ENCODE results near the gene COL5A1.

COL5A1 gene

DNA sequence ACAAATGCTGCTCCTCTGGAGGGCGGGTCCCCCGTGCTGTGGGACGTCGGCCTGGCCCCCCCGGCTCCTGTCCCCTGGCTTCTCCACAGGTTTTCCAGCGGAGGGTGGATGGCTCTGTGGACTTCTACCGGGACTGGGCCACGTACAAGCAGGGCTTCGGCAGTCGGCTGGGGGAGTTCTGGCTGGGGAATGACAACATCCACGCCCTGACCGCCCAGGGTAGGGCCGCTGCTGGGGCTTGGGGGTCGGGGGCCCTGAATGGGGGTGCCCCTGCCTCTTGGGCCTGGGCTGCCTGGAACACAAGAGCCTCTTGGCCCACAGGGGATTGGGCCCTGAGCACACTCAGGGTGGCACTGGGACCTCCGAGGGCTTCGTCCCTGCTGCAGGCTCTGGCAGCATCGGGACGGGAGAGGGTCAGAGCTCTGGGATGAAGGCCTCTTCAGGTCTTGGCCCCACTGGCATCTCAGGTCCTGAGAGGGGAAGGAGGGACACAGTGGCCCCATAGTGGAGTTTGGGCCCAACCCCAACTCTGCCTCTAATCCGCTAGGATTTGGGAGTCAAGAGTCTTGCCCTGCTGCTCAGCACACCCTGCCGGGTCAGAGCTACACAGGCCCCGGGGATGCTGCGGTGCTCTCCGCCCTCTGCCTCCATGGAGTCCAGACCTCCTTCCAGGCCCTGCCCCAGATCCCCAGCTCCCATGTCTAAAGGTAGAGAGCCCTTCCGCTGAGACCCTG lies 244.2 kb downstream of the COL5A1 start:
- no peak for DNase-seq

DNA sequence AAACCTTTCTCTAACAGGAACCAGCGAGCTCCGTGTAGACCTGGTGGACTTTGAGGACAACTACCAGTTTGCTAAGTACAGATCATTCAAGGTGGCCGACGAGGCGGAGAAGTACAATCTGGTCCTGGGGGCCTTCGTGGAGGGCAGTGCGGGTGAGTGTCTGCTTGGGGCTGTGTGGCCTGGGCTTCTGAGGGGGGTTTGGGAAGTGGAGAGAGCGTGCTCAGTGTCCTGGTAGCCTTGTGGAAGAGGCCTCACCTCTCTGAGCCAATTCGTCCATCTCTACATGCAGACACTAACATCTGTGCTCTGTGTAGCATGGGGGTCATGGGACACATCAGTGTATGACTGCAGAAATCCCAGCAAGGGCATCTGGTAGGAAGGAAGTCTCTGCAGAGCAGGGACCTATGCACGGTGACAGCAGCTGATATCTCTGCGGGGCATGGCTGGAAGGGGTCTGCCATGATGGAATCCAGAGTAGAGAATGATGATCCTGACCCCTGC lies 244.9 kb downstream of the COL5A1 start:
- DNase-seq = no peak

DNA sequence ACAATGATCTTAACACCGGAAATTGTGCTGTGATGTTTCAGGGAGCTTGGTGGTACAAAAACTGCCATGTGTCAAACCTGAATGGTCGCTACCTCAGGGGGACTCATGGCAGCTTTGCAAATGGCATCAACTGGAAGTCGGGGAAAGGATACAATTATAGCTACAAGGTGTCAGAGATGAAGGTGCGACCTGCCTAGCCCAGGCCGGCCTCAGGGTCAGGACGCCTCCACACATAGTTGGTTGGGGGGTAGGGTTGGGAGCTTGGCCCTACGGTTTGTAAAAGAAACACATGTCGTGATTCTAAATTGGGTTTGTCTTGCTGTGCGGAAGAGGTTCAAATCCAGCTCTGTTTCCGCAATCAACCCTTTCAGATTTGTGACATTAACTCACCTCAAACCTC lies 245.6 kb downstream of the COL5A1 start:
- no peak for DNase-seq

DNA sequence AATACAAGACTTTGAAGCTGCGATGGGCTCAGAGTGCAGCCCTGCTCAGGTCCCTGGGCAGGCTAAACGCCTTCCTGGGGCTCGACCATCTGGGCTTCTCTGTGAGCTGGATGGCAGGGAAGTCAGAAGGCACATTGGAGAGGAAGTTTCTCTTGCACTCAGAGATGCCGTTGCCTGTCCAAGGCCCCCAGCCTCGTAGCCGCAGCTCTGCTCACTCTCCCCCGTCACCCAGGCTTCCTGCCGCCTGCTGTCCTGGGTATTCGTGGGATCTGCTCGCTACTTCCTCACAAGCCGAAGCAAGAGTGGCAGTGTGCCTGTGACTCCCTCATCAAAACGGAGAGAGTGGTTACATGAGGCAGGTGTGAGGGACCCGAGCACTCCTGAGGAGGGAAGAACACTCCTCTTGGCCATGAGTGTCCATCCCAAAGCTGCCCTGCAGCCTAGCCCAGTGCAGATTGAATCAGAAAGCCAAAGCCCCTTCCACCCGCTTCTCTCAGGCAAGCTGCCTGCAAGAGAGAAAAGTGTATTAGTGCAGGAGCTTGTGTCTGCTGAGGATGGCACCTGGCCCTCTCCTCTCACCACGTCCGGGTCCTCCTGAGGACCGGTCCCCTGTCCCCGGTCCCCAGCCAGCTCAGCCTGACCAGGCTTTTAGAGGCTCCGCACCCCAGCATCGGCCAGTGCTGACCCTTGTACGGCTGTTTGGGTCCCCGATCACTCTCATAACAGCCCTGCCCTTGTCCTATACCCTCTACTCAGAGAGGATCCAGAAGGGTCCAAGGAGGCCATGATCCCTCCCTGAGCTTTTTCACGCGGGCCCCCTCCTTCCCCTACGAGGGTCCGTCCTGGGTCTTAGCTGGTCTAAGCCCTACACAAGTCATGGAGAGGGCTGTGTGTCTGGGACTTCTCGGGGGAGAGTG lies 246.3 kb downstream of the COL5A1 start:
- no peak for DNase-seq

GRCh38 chr9:134888603-134889190 lies 247.1 kb downstream of the COL5A1 start:
- no peak for DNase-seq

GRCh38 chr9:134889386-134890154 lies 248.0 kb downstream of the COL5A1 start:
- DNase-seq = no peak

DNA sequence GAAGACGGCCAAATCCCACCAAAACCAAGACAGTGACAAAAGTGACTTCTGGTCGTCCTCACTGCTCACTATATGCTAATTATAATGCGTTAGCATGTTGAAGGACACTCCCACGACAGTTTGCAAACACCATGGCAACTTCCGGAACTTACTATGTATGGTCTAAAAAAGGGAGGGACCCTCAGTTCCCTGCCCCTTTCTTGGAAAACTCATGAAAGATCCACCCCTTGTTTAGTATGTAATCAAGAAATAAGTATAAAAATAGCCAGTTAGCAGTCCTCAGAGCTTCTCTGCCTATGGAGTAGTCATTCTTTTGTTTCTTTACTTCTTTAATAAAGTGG lies 248.5 kb downstream of the COL5A1 start:
- DNase-seq = no peak

DNA sequence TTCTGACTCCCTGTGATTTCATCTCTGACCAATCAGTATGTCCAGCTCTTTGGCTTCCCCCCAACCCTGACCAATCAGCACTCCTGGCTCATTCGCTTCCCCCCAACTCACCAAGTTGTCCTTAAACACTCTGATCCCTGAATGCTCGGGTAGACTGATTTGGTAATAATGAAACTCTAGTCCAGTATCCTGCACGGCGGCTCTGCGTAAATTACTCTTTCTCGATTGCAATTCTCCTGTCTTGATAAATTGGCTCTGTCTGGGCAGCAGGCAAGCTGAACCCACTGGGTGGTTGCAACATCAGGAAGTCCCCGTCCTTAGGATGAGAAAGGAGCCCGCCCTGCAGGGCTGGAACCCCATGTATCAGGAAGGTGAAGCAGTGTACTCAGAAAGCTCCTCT lies 249.4 kb downstream of the COL5A1 start:
- DNase-seq = no peak

DNA sequence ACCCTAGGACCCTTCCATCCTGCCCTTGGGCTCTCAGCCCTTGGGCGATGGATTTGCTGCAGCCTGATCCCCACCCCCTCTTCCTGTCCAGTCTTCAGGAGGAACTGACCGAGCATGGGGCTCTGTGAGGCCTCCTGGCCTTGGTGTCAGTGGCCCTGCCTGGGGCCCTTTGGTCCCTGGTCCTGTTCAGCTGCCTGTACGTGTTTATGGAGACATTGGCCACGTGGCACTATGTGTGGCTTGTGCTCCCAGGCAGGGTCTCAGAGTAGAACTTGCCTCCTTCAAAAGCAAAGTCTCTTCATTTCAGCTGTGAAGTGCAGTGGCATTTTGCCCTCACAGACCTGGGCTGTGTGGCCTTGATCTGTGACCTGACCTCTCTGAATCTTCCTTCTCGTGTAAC lies 250.1 kb downstream of the COL5A1 start:
- DNase-seq = no peak

- DNase-seq = no peak
Observed at GRCh38 chr9:134892221-134892620, 250.6 kb downstream of the COL5A1 start.

GRCh38 chr9:134892820-134893420 lies 251.3 kb downstream of the COL5A1 start:
- DNase-seq = no peak

Measured in activated T-cell treated with anti-CD3 and anti-CD28 coated beads, Interleukin-2, amount 50 U/mL, for 1 hour (primary cell).